IPS-NIHi11 (cell line): ENCODE data around the gene FOXF2.

Experiments
- DNase-seq: peaks from one replicate; pipeline ENCODE4 v3.0.0; 2012; ENCODE audit warnings: mixed read lengths, low spot score

FOXF2 gene

DNA sequence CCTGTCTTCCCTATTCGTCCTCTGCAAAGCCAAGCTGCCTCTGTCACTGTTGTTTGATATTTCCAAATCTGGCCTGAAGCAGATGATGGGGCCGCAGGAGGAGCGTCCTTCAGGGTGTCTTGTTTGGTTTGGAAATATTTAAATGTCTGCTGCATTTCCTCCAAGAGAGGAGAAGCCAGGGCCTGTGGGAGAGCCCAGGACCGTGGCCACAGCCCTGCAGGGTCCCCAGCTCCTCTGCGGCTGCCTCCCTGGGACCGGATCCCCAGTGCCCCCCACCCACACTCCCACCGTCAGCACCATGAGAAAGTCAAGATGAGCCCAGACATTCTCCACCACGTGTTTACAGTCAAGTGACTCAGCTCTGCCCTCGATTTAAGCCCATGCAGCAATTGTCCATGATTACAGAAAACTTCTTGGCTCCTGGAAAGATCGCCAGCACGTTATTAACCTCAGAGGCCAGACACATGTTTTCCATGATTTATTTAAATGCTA lies 18.2 kb downstream of the FOXF2 start:
- no peak for DNase-seq

DNA sequence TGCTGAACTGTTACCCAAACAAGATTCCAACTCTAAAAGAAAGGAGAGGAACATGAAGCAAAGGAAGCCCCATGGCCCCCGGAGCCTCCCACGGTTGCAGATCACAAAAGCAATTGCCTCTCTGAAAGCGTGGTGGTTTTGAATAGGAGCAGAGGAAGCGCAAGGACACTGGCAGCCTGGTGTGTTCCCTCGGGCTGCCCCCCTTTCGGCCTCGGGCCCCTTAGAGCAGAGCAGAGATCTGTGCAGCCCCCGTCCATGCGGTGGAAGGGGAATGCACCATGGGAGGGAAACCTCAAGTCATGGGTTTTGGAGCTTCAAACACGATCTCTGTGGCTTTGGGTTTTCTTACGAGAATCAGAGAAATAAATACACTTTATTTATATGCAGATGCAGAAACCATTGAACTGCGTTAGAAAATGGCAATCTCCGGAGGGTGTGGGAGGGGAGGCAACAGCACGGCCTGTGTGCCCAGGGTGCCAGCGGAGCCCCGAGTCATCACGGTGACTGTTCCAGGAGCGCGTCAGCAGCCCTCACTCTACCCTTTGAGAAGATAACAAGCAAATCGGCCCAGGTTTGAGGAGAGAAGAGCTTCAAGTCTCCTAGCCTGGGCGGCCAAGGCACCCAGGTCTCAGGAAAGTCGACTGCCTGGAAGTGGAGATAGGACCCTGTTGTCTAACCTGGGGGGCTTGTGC lies 20.5 kb downstream of the FOXF2 start:
- peak; percentile 64 for DNase-seq

DNA sequence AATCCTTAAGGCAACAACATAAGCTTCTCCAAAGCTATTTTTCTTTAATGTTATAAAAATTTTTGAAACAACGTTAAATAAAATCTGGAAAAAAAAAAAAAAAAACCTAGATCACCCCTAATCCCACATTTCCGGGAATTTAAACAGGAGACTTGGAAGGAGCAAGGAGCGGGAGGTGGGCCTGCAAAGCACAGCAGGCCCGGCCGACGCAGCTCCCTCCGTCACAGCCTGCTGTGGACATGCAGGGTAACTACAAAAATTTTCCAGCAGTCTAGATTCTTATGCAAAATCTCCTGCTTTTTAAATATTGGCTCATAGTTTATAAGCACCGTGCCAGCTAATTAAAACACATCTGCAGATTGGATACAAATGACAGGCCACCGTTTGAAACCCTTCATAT lies 23.5 kb downstream of the FOXF2 start:
- no peak for DNase-seq

DNA sequence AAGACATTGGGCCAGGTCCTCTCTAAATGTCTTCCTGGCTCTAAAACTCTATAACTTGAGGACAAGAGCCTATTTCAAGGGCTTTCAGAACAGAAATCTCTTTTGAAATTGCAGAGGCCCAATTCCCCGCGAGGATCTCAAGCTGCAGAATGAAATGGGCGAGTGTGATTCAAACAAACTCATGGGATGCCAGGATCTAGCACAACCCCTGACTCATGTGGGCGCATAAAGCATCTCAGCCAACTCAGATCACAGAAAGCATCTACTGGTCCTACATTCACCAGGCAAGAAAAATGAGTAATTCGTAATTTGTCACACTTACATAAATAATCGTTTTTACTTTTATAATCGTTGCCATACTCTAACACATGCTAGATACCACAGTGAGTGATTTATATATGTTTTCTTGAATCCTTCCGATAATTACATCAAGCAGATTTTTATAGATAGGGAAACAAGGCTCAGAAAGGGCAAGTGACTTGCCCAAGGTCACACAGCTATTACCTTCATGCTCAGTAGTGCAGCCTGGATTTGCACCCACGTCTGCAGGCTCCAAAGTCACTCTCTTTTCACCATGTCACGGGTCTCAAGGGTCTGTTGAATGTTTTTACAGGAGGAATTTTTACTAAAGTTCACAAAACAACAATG lies 26.2 kb downstream of the FOXF2 start:
- DNase-seq: no peak

DNA sequence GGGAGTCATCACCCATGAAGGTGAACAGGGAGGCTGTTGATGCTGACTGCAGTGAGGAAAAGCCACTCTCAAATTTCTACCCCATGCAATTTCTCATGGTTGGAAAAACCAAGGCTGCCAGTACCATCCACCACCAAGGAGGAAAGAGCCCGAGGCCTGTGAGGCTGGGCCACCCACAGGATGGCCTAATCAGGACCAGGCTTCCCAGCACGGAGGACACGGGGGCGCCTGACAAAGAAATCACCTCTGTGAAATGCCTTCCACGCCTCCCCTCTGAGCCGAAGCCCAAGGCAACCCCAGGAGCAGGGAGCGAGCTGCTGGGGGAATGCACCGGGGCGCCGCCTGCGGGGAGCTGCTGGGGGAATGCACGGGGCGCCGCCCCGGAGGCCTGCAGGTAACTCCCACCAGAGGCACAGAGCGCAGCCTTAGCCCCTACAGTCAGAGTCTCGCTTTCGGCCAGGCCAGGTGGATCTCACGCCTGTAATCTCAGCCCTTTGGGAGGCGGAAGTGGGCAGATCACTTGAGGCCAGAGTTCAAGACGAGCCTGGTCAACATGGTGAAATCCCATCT lies 26.9 kb downstream of the FOXF2 start:
- DNase-seq: peak; percentile 57

DNA sequence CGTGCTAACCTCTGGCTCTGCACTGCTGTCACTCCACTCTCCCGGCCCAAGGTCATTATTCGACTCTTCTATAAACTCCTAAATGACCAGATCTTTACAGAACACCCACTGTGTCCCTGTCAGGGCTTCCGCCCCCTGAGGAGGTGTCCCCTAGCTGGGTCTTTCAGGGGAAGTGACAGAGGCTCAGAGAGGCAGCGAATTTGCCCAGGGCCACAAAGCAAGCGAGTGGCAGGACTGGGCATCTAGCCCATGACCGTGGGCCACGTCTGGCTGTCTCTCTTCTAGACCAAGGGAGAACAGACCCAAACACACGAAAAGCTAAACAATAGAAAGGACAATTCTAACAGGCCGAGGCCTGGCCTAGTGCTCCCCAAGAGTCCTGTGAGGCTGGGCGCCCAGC lies 27.4 kb downstream of the FOXF2 start:
- no peak for DNase-seq

DNA sequence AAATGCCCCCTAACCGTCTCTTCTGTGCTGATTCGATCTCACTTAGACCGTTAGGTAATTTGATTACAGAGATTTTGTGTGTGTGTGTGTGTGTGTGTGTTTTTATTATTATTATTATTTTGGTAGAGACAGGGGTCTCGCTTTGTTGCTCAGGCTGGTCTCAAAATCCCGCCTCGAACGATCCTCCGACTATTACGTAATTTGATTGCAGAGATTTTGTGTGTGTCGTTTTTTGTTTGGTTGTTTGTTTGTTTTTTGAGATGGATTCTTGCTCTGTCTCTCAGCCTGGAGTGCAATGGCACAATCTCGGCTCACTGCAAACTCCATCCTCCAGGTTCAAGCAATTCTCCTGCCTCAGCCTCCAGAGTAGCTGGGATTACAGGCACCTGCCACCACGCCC lies 28.3 kb downstream of the FOXF2 start:
- DNase-seq: no peak

DNA sequence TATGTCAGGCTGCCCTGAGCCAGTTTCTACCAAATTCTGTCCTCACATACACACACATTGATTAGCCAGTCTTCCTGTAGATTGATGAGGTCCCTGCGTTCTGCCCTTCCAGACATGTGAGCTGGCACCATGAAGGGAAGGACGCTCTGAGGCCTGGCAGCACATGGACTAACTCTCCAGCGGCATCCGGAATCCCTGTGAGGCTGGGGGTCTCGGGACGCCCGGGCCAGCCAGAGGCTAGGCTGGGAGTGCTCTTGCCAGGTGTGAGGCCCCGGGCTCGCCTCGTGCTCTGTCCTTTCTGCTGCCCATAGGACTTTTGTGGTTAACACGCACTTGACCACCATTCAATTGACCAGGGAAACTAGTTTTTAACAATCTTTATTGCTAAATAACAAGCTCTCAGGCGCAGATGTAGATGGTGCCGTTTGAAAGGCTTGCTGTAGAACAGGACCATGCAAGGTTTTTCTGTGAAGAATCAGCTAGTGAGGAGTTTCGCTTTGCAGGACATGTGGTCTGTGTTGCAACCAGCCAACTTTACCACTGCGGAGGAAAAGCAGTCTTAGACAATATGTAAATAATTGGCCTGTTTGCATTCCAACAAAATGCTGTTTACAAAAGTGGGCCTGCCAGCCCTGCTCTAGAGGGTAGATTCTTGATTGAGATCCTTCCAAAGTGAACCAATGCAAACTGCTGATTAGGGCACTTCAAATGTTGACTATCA lies 29.3 kb downstream of the FOXF2 start:
- DNase-seq: no peak

DNA sequence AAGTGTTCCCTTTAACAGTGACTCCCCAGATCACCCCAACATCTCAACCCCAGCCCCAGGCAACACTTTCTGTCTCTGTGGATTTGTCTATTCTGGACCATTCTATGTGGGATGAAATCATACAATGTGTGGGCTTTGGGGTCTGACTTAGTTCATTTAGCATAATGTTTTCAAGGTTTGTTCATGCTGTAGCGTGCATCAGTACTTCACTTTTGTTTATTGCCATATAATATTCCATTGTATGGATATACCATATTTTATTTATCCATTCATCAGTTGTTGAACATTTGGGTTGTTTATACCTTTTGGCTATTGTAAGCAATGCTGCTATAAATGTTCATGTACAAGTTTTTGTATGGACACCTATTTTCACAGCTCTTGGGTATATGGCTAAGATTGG lies 31.0 kb downstream of the FOXF2 start:
- no peak for DNase-seq

DNA sequence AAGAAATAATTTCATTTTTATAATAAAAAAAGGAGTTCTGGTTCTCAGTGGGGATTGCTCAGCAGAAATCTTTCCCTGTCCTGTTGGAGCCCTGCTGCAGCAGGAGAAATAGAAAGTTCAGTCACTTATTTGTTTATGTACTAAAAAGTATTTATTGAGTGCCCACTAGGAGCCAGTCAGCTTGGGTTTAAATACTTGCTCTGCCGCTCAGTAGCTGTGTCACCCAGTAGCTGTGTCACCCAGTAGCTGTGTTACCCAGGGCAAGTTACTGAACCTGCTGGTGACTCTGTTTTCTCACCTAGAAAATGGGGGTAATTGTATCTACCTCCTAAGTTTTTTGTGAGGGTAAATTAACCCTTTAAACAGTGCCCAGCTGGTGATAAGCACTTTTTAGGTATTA lies 32.9 kb downstream of the FOXF2 start:
- DNase-seq: no peak

DNA sequence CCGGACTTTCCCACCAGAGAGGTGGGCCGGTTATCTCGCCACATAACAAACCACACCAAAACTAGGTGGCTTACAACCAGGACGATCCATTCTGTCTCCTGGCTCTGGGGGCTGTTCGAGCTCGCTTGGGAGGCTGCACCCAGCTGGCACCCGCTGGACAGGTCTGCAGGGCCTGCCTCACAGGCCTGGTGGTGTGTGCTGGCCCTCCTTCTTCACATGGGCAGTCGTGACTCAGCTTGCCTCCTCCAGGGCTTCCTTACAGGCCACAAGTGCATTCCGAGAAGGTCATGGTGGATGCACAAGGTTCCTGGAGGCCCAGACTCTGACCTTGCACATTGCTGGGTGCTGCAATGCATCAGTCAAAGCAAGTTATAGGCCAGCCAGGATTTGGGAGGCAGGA lies 34.2 kb downstream of the FOXF2 start:
- DNase-seq: no peak

DNA sequence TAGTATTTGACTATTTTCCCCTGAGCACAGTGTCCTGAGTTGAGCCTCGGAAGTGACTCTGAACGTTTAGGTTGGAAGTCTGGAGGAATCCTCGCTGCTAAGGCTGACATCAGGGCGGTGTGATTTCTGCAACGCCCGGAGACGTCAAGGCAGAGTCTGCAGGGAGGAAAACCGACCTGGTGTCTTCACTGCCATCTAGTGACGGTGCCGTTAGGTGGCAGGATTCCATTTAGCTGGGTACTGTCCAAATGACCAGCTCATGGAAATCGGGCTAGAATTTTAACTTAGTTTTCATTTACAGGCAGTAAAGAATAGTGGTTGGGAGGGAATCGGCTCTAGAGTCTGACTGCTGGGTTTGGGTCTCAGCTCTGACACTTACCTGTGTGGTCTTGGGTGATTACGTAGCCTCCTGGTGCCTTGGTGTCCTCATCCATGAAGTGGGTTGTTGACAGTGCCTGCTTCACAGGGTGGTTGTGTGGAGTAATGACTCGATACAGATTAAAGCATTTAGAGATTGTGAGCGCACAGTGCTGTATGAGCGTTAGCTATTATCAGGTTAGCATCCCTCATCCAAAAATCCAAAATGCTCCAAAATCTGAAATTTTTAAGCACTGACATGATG lies 35.0 kb downstream of the FOXF2 start:
- peak; percentile 81 for DNase-seq

DNA sequence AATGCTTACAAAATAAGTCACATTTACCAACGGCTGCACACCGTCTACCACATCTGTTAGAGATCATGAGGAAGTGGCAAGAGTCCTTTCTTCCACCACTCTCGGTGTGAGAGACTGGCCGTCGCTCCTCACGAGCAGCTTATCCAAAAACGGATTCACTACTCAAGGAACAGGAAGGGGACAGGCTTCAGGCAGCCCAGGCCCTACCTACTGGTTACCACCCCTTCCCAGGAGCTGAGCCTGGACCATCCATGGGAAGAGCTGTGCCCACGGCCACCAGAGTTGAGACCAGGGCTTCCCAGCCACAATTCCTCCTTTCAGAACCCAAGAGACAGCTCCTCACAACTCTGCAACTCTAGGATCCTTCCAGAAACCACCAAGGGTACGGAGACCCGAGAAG lies 37.0 kb downstream of the FOXF2 start:
- DNase-seq: no peak

DNA sequence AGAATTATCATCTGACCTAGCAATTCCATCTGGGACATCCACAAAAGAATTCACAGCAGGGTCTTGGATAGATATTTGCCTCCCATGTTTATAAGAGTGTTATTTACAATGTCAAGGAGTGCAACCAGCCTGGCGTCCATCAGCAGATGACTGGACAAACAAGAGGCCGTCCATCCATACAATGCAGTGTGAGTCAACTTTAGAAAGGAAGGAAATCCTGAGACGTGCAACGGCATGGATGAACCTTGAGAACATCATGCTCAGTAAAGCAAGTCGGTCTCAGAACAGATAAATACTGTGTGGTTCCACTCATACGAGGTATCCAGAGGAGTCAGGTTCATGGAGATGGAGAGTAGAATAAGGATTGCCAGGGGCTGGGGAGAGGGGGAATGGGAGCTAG lies 46.4 kb downstream of the FOXF2 start:
- no peak for DNase-seq

DNA sequence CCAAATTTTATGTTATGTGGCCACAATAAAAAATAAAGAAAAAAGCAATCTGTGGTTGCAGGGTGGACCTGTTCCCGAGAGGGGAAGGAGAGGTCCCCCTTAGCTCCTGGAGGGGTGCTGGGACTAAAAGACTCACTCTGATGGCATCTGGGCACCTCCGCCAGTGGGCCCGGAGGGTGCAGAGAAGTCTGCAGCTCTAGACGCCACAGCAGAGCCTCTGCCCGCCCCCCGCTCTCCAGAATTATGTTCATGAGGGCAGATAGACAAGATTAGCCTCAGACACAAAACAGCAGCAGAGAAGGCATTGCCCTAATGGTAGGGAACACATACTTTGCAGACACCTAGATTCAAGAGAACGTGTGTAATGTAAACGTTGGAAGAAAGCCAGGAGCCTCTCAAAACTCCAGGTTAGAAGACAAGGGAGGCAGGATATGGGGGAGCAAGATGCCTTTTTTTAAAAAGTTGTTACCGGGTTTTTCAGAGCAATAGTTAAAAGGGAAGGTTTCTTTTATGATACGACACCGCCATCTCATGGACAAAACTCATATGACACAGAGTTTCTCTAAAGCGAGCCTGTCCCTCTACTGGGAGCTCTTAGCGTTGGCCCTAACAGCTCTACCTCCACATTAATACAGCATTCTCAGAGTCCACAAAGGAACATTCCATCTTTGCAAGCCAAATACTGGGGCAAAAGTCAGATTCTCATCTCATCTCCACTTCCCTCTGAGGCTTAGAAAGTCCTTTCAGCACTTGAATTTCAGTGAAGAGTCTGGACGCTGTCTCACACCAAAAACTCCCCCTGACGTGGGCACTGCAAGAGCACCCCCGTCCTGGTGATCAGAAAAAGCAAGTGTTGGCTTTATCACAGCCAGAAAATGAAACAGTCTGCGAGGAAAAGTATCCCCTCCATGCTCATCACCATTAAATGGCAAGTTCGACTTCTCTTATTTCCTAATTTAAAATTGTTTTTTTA lies 47.2 kb downstream of the FOXF2 start:
- DNase-seq: peak; percentile 85

DNA sequence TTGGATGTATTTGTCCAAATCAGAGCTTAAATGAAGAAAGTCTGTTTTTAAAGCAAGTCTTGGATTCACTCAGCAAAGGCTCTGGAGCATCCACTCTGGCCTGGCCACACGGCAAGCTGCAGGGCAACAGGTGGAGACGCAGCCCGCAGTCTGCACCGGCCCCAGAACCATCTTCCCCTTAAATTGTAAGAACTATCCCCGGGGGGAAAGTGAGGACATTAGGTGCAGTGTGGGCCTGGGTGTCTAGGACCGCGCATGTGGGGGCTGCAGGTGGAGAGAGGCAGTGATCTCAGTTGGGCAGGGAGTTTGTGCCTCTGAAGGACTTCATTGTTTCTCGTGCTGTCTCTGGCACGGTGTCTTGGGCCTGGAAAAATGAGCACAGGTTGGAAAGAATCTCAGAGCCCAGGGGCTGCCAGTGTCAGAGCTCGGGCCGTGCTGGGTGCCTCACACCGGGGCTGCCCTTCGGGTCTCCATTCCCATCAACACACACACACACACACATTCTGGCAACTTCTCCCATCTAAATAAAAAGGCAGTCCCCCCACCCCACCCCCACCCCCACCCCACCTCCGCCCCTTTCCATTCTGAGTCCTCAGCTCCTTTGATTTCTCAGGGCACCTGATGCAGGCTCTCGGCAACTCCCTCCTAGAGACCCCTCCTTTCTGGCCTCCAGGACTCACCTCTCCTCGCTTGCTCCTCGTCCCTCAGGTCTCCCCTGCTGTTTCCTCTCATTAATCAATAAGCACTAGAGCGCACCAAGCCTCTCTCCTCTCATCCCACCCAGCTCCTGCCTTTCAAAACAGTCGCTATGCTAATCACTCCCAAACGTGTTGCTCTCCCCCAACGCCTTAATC lies 48.4 kb downstream of the FOXF2 start:
- DNase-seq: no peak

DNA sequence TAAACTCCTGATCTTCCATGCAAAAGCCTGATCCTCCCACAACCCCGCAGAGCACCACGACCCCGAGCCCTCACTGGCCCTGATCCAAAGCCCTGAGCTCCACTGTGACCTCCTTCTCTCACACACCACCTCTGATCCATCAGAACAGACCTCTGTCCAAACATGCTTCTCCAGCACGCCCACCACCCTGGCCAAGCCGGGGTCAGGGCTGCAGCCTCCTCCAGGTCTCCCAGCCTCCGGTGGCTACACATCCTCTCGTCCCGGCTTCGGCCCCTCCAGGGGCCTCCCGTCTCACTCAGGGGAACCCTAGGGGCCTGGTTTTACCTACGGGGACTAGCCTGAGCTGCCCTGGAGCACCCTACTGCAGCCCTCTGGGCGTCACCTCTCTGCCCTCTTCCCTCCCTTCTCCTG lies 49.1 kb downstream of the FOXF2 start:
- DNase-seq: no peak

DNA sequence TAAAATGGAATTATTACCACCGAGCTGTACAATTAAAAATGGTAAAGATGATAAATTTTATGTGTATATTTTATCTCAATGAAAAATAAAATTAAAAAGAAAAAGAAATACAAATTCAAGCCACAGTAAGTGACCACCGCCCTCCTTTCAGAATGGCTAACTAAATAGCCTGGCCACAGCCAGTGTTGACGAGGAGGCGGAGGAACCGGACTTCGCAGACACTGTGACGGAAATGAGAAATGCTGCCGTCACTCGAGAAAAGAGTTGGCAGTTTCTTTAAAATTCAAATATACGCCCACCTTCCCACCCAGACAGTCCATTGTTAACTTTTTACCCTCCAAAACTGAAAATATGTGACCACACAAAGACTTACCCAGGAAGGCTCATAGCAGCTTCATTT lies 50.0 kb downstream of the FOXF2 start:
- no peak for DNase-seq

DNA sequence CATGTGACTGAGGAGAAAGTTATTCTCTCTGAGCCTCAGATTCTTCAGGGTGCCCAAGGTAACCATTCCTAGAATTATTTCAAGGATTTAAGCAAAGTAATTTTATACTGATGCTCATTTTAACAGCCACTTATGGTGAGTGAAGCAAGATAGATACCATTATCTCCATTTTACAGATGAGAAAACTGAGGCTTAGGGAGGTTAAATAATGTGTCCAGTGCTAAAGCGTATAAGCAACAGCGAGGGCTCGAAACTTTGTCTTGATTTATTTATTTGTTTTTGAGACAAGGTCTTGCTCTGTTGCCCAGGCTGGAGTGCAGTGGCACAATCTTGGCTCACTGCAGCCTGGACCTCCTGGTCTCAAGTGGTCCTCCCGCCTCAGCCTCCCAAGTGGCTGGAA lies 53.6 kb downstream of the FOXF2 start:
- DNase-seq: no peak
